ENCODE data around the gene PRR23E.

Gene PRR23E

DNA sequence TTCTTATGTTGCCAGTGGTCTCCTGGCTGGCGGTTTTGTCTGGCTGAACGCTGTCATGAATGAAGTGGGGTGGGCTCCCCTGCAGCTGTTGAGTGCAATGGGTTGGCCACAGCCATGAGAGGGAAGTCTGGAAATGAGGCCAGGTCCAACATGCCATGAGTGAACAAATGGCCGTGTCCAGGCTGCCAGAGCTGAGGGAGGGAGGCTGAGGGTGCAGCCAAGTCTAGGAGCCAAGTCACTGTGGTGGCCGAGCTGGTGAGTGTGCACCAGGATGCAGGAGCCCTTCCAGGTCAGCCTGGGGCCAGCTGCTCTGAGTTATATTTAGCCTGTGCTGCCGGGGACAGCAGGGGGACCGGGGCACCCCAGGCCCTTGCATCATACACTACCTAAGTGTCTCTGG lies 24.7 kb upstream of the PRR23E start:
- Histone ChIP-seq H2AFZ (ENCODE audit: low read depth, low read length) (no peak overlapping the region), H3K36me3 (ENCODE audit: insufficient read depth, low read length) (no peaks in the 10 kb centered on the region), H3K9me3 (ENCODE audit: low read length) (no peaks in the 10 kb centered on the region), H3K4me1 (ENCODE audit: insufficient read depth, low read length) (peaks cover 1% of the 10 kb centered on the region), H3K27me3 (ENCODE audit: insufficient read depth, low read length) (peaks cover 16% of the 10 kb centered on the region), H3K4me3 (ENCODE audit: low read length) (no peak overlapping the region)

DNA sequence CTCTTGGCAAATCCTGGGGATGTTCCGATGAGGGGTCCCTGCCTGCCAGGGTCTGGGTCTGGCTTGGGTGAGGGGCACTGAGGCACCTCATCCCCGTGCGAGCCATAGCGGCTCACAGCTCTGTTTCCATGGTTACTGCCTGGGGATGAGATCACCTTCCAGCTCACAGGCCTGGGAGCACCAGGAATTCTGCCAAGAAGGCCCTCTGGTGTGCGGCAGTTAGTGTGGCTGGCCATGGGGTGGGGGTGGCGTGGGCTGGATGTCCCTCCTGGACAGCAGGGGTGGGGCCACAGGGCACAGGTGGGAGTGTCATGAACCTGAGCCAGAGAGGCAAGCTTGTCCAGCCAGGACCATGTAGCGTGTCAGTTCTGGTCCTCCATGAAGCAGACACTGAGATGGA lies 22.1 kb upstream of the PRR23E start:
- Histone ChIP-seq H3K9me3 (ENCODE audit: low read length) (no peaks in the 10 kb centered on the region), H3K27me3 (ENCODE audit: insufficient read depth, low read length) (peaks cover 22% of the 10 kb centered on the region), H3K4me1 (ENCODE audit: insufficient read depth, low read length) (peaks cover 1% of the 10 kb centered on the region), H2AFZ (ENCODE audit: low read depth, low read length) (no peak overlapping the region), H3K4me3 (ENCODE audit: low read length) (no peak overlapping the region), H3K36me3 (ENCODE audit: insufficient read depth, low read length) (no peaks in the 10 kb centered on the region)

DNA sequence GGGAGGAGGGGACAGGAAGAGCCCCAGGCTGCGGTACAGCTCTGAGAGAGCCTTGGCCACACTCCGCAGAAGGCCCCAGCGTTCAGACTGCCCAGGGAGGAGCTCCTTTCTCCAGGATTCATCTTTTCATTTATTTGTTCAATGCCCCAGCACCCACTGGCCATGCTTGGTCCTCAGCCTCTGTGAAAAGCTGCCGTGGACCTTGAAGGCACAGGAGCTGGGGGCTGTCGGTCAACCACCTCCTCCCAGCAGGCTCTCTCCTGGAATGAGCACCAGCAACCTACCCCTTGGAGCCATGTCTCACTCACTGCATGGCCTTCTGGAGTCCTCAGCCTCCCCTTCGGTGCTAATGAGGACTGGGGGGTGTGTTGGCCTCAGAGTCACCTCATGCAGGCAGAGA lies 21.6 kb upstream of the PRR23E start:
- H3K9me3 ChIP-seq (ENCODE audit: low read length), result no peaks in the 10 kb centered on the region
- no peaks in the 10 kb centered on the region for H3K36me3 ChIP-seq (ENCODE audit: insufficient read depth, low read length)
- H2AFZ ChIP-seq (ENCODE audit: low read depth, low read length), result no peak overlapping the region
- peaks cover 22% of the 10 kb centered on the region for H3K27me3 ChIP-seq (ENCODE audit: insufficient read depth, low read length)
- peaks cover 1% of the 10 kb centered on the region for H3K4me1 ChIP-seq (ENCODE audit: insufficient read depth, low read length)
- no peak overlapping the region for H3K4me3 ChIP-seq (ENCODE audit: low read length)

GRCh38 chr3:127171721-127172120 lies 21.2 kb upstream of the PRR23E start:
- H3K9me3 ChIP-seq (ENCODE audit: low read length), result no peaks in the 10 kb centered on the region
- no peak overlapping the region for H2AFZ ChIP-seq (ENCODE audit: low read depth, low read length)
- no peaks in the 10 kb centered on the region for H3K36me3 ChIP-seq (ENCODE audit: insufficient read depth, low read length)
- H3K27me3 ChIP-seq (ENCODE audit: insufficient read depth, low read length), result peaks cover 22% of the 10 kb centered on the region
- no peak overlapping the region for H3K4me3 ChIP-seq (ENCODE audit: low read length)
- H3K4me1 ChIP-seq (ENCODE audit: insufficient read depth, low read length), result peaks cover 1% of the 10 kb centered on the region

GRCh38 chr3:127172211-127172610 lies 20.7 kb upstream of the PRR23E start:
- peaks cover 1% of the 10 kb centered on the region for H3K4me1 ChIP-seq (ENCODE audit: insufficient read depth, low read length)
- H3K9me3 ChIP-seq (ENCODE audit: low read length), result no peaks in the 10 kb centered on the region
- H3K27me3 ChIP-seq (ENCODE audit: insufficient read depth, low read length), result peaks cover 22% of the 10 kb centered on the region
- H3K36me3 ChIP-seq (ENCODE audit: insufficient read depth, low read length), result no peaks in the 10 kb centered on the region
- H3K4me3 ChIP-seq (ENCODE audit: low read length), result no peak overlapping the region
- no peak overlapping the region for H2AFZ ChIP-seq (ENCODE audit: low read depth, low read length)

GRCh38 chr3:127172781-127173515 lies 20.0 kb upstream of the PRR23E start:
- Histone ChIP-seq H2AFZ (ENCODE audit: low read depth, low read length) (no peak overlapping the region), H3K9me3 (ENCODE audit: low read length) (no peaks in the 10 kb centered on the region), H3K27me3 (ENCODE audit: insufficient read depth, low read length) (peaks cover 22% of the 10 kb centered on the region), H3K36me3 (ENCODE audit: insufficient read depth, low read length) (no peaks in the 10 kb centered on the region), H3K4me3 (ENCODE audit: low read length) (no peak overlapping the region), H3K4me1 (ENCODE audit: insufficient read depth, low read length) (peaks cover 1% of the 10 kb centered on the region)

- H3K27me3 ChIP-seq (ENCODE audit: insufficient read depth, low read length), result peaks cover 22% of the 10 kb centered on the region
- no peak overlapping the region for H3K4me3 ChIP-seq (ENCODE audit: low read length)
- H3K4me1 ChIP-seq (ENCODE audit: insufficient read depth, low read length), result peaks cover 1% of the 10 kb centered on the region
- no peaks in the 10 kb centered on the region for H3K36me3 ChIP-seq (ENCODE audit: insufficient read depth, low read length)
- no peak overlapping the region for H2AFZ ChIP-seq (ENCODE audit: low read depth, low read length)
- no peaks in the 10 kb centered on the region for H3K9me3 ChIP-seq (ENCODE audit: low read length)
These were observed 19.3 kb upstream of the PRR23E start for GRCh38 chr3:127173516-127174166.

DNA sequence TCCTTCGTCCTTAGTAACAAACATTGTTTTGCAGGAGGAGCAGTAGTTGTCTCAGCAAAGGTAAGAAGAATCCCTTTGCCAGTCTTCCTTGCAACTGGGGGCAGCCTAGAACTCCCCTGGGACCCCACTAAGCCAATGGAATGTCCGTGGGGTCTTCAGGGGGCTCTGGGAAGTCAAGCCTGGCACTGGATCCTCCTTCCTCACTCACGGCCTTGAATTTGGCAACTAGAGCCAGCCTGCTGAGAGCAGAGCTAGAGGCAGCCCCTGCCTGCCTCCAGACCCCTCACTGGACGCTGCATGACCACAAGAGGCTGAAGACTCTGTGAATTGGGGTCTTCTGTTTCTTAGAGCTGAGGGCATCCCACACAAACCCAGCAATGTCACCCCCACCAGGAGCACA lies 18.6 kb upstream of the PRR23E start:
- H3K27me3 ChIP-seq (ENCODE audit: insufficient read depth, low read length), result peaks cover 22% of the 10 kb centered on the region
- H2AFZ ChIP-seq (ENCODE audit: low read depth, low read length), result no peak overlapping the region
- H3K9me3 ChIP-seq (ENCODE audit: low read length), result no peaks in the 10 kb centered on the region
- no peak overlapping the region for H3K4me3 ChIP-seq (ENCODE audit: low read length)
- H3K4me1 ChIP-seq (ENCODE audit: insufficient read depth, low read length), result peaks cover 1% of the 10 kb centered on the region
- no peaks in the 10 kb centered on the region for H3K36me3 ChIP-seq (ENCODE audit: insufficient read depth, low read length)

DNA sequence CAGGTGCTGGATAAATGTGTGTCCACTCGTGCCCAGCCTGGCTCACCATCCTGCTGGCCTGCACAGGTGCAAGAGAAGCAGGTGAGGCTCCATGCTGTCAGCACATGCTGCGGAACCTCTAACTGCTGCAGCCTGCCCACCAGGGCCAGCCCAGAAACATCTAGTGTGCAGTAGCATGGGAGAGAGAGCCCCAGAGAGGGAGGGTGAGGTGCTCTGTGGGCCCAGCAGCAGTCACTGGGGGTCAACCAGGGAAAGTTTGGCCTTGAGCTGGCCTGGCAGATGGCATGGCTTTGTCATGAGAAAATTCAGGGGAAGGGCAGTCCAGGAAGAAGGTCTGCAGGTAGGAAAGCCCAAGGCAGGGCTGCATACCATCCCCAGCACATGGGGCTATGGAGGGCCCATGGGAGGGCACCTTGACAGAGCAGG lies 18.2 kb upstream of the PRR23E start:
- H3K36me3 ChIP-seq (ENCODE audit: insufficient read depth, low read length), result no peaks in the 10 kb centered on the region
- peaks cover 22% of the 10 kb centered on the region for H3K27me3 ChIP-seq (ENCODE audit: insufficient read depth, low read length)
- peaks cover 1% of the 10 kb centered on the region for H3K4me1 ChIP-seq (ENCODE audit: insufficient read depth, low read length)
- no peak overlapping the region for H3K4me3 ChIP-seq (ENCODE audit: low read length)
- H2AFZ ChIP-seq (ENCODE audit: low read depth, low read length), result no peak overlapping the region
- H3K9me3 ChIP-seq (ENCODE audit: low read length), result no peaks in the 10 kb centered on the region

- H3K4me1 ChIP-seq (ENCODE audit: insufficient read depth, low read length), result peaks cover 1% of the 10 kb centered on the region
- no peak overlapping the region for H2AFZ ChIP-seq (ENCODE audit: low read depth, low read length)
- H3K4me3 ChIP-seq (ENCODE audit: low read length), result no peak overlapping the region
- no peaks in the 10 kb centered on the region for H3K36me3 ChIP-seq (ENCODE audit: insufficient read depth, low read length)
- peaks cover 21% of the 10 kb centered on the region for H3K27me3 ChIP-seq (ENCODE audit: insufficient read depth, low read length)
- H3K9me3 ChIP-seq (ENCODE audit: low read length), result no peaks in the 10 kb centered on the region
These were observed 17.7 kb upstream of the PRR23E start for GRCh38 chr3:127175272-127175671.

GRCh38 chr3:127177226-127177625 lies 15.7 kb upstream of the PRR23E start:
- peaks cover 1% of the 10 kb centered on the region for H3K4me1 ChIP-seq (ENCODE audit: insufficient read depth, low read length)
- no peaks in the 10 kb centered on the region for H3K36me3 ChIP-seq (ENCODE audit: insufficient read depth, low read length)
- no peak overlapping the region for H3K4me3 ChIP-seq (ENCODE audit: low read length)
- no peak overlapping the region for H2AFZ ChIP-seq (ENCODE audit: low read depth, low read length)
- H3K9me3 ChIP-seq (ENCODE audit: low read length), result no peaks in the 10 kb centered on the region
- peaks cover 14% of the 10 kb centered on the region for H3K27me3 ChIP-seq (ENCODE audit: insufficient read depth, low read length)

- no peaks in the 10 kb centered on the region for H3K36me3 ChIP-seq (ENCODE audit: insufficient read depth, low read length)
- H3K9me3 ChIP-seq (ENCODE audit: low read length), result no peaks in the 10 kb centered on the region
- no peak overlapping the region for H2AFZ ChIP-seq (ENCODE audit: low read depth, low read length)
- no peak overlapping the region for H3K4me3 ChIP-seq (ENCODE audit: low read length)
- H3K27me3 ChIP-seq (ENCODE audit: insufficient read depth, low read length), result no peaks in the 10 kb centered on the region
- peaks cover 3% of the 10 kb centered on the region for H3K4me1 ChIP-seq (ENCODE audit: insufficient read depth, low read length)
These were observed 12.1 kb upstream of the PRR23E start for GRCh38 chr3:127180859-127181258.

DNA sequence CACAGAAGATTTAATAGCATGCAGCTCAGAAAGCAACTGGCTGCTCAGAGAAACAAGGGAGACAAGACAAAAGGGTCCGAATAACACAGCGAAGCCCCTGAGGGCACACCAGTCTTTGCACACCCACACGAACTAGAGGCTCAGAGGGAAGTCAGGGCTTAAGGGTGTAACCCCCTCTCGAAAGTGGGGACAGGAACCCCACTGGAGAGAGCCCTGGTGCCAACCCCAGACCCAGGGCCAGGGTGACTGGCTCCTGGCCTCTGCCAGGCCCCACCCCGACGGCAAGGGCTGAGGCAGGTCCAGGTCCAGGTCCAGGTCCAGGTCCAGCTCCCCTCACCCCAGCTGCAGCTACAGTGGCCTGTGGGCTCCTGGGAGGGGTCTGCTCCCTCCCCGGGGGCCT lies 10.5 kb upstream of the PRR23E start:
- Histone ChIP-seq H2AFZ (ENCODE audit: low read depth, low read length) (no peak overlapping the region), H3K27me3 (ENCODE audit: insufficient read depth, low read length) (no peaks in the 10 kb centered on the region), H3K36me3 (ENCODE audit: insufficient read depth, low read length) (no peaks in the 10 kb centered on the region), H3K9me3 (ENCODE audit: low read length) (no peaks in the 10 kb centered on the region), H3K4me1 (ENCODE audit: insufficient read depth, low read length) (peaks cover 3% of the 10 kb centered on the region), H3K4me3 (ENCODE audit: low read length) (no peak overlapping the region)

Data from neuron (in vitro differentiated cells).